Measurements from ENCODE around the gene MRPS18B.

Gene MRPS18B

DNA sequence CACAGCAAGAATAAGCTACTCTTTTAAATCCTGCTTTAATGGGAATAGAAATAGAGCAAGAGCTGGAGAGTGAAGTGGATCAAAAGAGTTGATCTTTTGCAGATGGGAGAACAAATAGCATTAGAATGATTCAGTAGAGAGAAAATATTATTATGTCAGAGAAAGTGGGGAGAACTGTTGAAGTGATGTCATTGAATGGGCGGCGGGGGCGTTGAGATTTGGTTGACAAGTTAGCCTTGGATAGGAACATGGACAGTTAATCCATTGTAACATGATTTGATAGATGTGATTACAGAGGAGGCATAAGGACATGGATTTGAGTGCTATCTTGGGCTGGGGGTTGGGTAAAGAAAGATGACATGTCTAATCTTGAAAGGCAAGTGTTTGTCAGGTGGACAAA, 18.2 kb downstream of the MRPS18B start:
- no peak for DNase-seq (ENCODE audit: low spot score)
- in situ Hi-C loops (cut with MboI; ENCODE audit: low pct_unique_long_range_greater_than_20kb, low sequenced_read_pairs, unreplicated experiment), result no loop called here

GRCh38 chr6:30640481-30640880, 22.8 kb downstream of the MRPS18B start:
- no peak for DNase-seq (ENCODE audit: low spot score)
- in situ Hi-C loops (cut with MboI; ENCODE audit: low pct_unique_long_range_greater_than_20kb, low sequenced_read_pairs, unreplicated experiment), result no loop called here
- TF ChIP-seq CTCF (IDR thresholded peaks at IDR 0.05; ENCODE audit: extremely low read depth, insufficient read depth, missing control alignments), result no peak

More for the DNA sequence above, 18.2 kb downstream of the MRPS18B start:
- no peak for TF ChIP-seq CTCF (IDR thresholded peaks at IDR 0.05; ENCODE audit: extremely low read depth, insufficient read depth, missing control alignments)

DNA sequence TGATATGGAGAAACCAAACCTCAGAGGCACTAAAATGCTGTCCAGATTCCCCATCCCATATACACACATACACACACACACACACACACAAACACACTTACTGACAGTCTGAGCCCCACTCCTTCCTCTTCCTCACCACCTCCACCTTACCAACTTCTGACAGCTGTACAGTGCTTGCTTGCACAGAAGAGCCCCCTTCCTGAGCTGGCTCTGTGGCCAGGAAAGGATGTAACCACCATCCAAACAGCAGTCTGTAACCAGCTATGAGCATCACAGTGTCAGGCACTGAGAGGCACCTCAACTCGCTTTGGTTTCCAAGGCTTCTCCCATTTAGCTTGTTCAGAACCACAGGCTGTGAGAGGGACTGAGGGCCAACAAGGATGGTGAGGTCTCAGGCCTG, 23.4 kb downstream of the MRPS18B start:
- in situ Hi-C loops (cut with MboI; ENCODE audit: low pct_unique_long_range_greater_than_20kb, low sequenced_read_pairs, unreplicated experiment), result no loop called here
- no peak for TF ChIP-seq CTCF (IDR thresholded peaks at IDR 0.05; ENCODE audit: extremely low read depth, insufficient read depth, missing control alignments)
- no peak for DNase-seq (ENCODE audit: low spot score)

- in situ Hi-C loops (cut with MboI; ENCODE audit: low pct_unique_long_range_greater_than_20kb, low sequenced_read_pairs, unreplicated experiment), result no loop called here
Measured at GRCh38 chr6:30643656-30644055, 26.0 kb downstream of the MRPS18B start.

GRCh38 chr6:30644769-30645168, 27.1 kb downstream of the MRPS18B start:
- no peak for DNase-seq (ENCODE audit: low spot score)
- no peak for TF ChIP-seq CTCF (IDR thresholded peaks at IDR 0.05; ENCODE audit: extremely low read depth, insufficient read depth, missing control alignments)
- in situ Hi-C loops (cut with MboI; ENCODE audit: low pct_unique_long_range_greater_than_20kb, low sequenced_read_pairs, unreplicated experiment), result no loop called here

More at GRCh38 chr6:30643656-30644055, 26.0 kb downstream of the MRPS18B start:
- no peak for TF ChIP-seq CTCF (IDR thresholded peaks at IDR 0.05; ENCODE audit: extremely low read depth, insufficient read depth, missing control alignments)
- no peak for DNase-seq (ENCODE audit: low spot score)

GRCh38 chr6:30645989-30646388, 28.3 kb downstream of the MRPS18B start:
- no peak for TF ChIP-seq CTCF (IDR thresholded peaks at IDR 0.05; ENCODE audit: extremely low read depth, insufficient read depth, missing control alignments)
- in situ Hi-C loops (cut with MboI; ENCODE audit: low pct_unique_long_range_greater_than_20kb, low sequenced_read_pairs, unreplicated experiment), result no loop called here
- no peak for DNase-seq (ENCODE audit: low spot score)
